Loucy (cell line): ENCODE data around the gene PAQR4.

Experiments
- H2AFZ ChIP-seq: fragments of 200-600 bp; sonication (generic); 2 replicates; pipeline ENCODE4 v1.6.0; 2016; ENCODE audit warnings: antibody characterized with exemption, mild to moderate bottlenecking, low read length, moderate library complexity
- H3F3A ChIP-seq: fragments of 200-600 bp; 2 replicates; pipeline ENCODE4 v1.6.0; 2016; ENCODE audit warnings: antibody characterized with exemption, low read depth, mild to moderate bottlenecking
- H3K27me3 ChIP-seq: fragments of 200-600 bp; sonication (generic); 2 replicates; pipeline ENCODE4 v1.6.1; 2014; ENCODE audit warnings: low read length, mild to moderate bottlenecking; ENCODE audit not compliant: insufficient read depth, poor library complexity, severe bottlenecking
- H3K36me3 ChIP-seq: fragments of 200-600 bp; sonication (generic); 2 replicates; pipeline ENCODE4 v1.6.1; 2016; ENCODE audit warnings: low read length; ENCODE audit not compliant: insufficient read depth
- H3K4me1 ChIP-seq: fragments of 200-600 bp; sonication (generic); 2 replicates; pipeline ENCODE4 v1.5.1; 2014; ENCODE audit warnings: low read length, mild to moderate bottlenecking; ENCODE audit not compliant: insufficient read depth, poor library complexity, severe bottlenecking
- H3K4me2 ChIP-seq: fragments of 200-600 bp; sonication (generic); 2 replicates; pipeline ENCODE4 v1.6.0; 2014; ENCODE audit warnings: antibody characterized with exemption, low read length, low read depth, mild to moderate bottlenecking; ENCODE audit not compliant: poor library complexity, severe bottlenecking
- H3K4me3 ChIP-seq: fragments of 200-600 bp; sonication (generic); 2 replicates; pipeline ENCODE4 v1.5.1; 2014; ENCODE audit warnings: low read length, mild to moderate bottlenecking, mixed read lengths; ENCODE audit not compliant: poor library complexity, severe bottlenecking
- H3K79me2 ChIP-seq: fragments of 200-600 bp; sonication (generic); 2 replicates; pipeline ENCODE4 v1.6.1; 2014; ENCODE audit warnings: low read length; ENCODE audit not compliant: insufficient read depth
- H3K9ac ChIP-seq: fragments of 200-600 bp; sonication (generic); 2 replicates; pipeline ENCODE4 v1.6.0; 2014; ENCODE audit warnings: mild to moderate bottlenecking, low read depth, low read length, moderate library complexity; ENCODE audit not compliant: poor library complexity, severe bottlenecking
- H3K9me2 ChIP-seq: fragments of 200-600 bp; sonication (generic); replicated peaks from 2 replicates; pipeline ENCODE4 v1.6.1; 2016; ENCODE audit warnings: low read depth, low read length, mixed read lengths
- H3K9me3 ChIP-seq: fragments of 200-600 bp; sonication (generic); 2 replicates; pipeline ENCODE4 v1.6.1; 2014; ENCODE audit warnings: mild to moderate bottlenecking, antibody characterized with exemption, low read length, low read depth; ENCODE audit not compliant: insufficient read depth
- H4K20me1 ChIP-seq: fragments of 200-600 bp; sonication (generic); 2 replicates; pipeline ENCODE4 v1.6.0; 2014; ENCODE audit warnings: antibody characterized with exemption, low read length, mild to moderate bottlenecking; ENCODE audit not compliant: insufficient read depth, poor library complexity, severe bottlenecking
- CTCF ChIP-seq: fragments of 200-600 bp; sonication (generic); conservative IDR thresholded peaks from 2 replicates; pipeline ENCODE4 v1.5.1; 2014; ENCODE audit warnings: mild to moderate bottlenecking, antibody characterized with exemption, low read length
- EZH2phosphoT487 ChIP-seq: fragments of 200-600 bp; IDR thresholded peaks from 2 replicates; pipeline ENCODE4 v1.6.1; 2018; ENCODE audit warnings: antibody characterized with exemption, mild to moderate bottlenecking, moderate library complexity, borderline replicate concordance

The PAQR4 gene

GRCh38 chr16:2985462-2985861 is 16.3 kb downstream of the PAQR4 start:
- Histone ChIP-seq H3K9me2 (no peaks in the 10 kb centered on the region), H2AFZ (no peak overlapping the region), H3K4me3 (no peak overlapping the region), H3K9me3 (no peaks in the 10 kb centered on the region), H4K20me1 (no peaks in the 10 kb centered on the region), H3K27me3 (no peaks in the 10 kb centered on the region), H3F3A (no peaks in the 10 kb centered on the region), H3K9ac (no peak overlapping the region), H3K79me2 (peaks cover 5% of the 10 kb centered on the region; the same call in 1 of the 2 replicates), H3K4me1 (no peaks in the 10 kb centered on the region), H3K4me2 (no peak overlapping the region), H3K36me3 (no peaks in the 10 kb centered on the region)
- TF ChIP-seq CTCF, result no peak
- TF ChIP-seq EZH2phosphoT487, result no peak

GRCh38 chr16:2985893-2986355 is 16.8 kb downstream of the PAQR4 start:
- TF ChIP-seq EZH2phosphoT487 (no peak), CTCF (no peak)
- no peak overlapping the region for H3K4me3 ChIP-seq
- H2AFZ ChIP-seq, result no peak overlapping the region
- no peaks in the 10 kb centered on the region for H3K9me3 ChIP-seq
- no peaks in the 10 kb centered on the region for H3K4me1 ChIP-seq
- no peak overlapping the region for H3K4me2 ChIP-seq
- no peak overlapping the region for H3K9ac ChIP-seq
- H3K79me2 ChIP-seq, result peaks cover 2% of the 10 kb centered on the region; the same call in 1 of the 2 replicates
- no peaks in the 10 kb centered on the region for H3K27me3 ChIP-seq
- no peaks in the 10 kb centered on the region for H4K20me1 ChIP-seq
- H3K9me2 ChIP-seq, result no peaks in the 10 kb centered on the region
- H3K36me3 ChIP-seq, result no peaks in the 10 kb centered on the region
- H3F3A ChIP-seq, result no peaks in the 10 kb centered on the region

GRCh38 chr16:2986623-2987188 is 17.6 kb downstream of the PAQR4 start:
- TF ChIP-seq CTCF (no peak), EZH2phosphoT487 (no peak)
- H3K4me2 ChIP-seq, result no peak overlapping the region
- no peaks in the 10 kb centered on the region for H3K27me3 ChIP-seq
- no peaks in the 10 kb centered on the region for H3K9me3 ChIP-seq
- H3K4me1 ChIP-seq, result no peaks in the 10 kb centered on the region
- H4K20me1 ChIP-seq, result no peaks in the 10 kb centered on the region
- no peaks in the 10 kb centered on the region for H3K36me3 ChIP-seq
- no peak overlapping the region for H3K4me3 ChIP-seq
- no peak overlapping the region for H3K9ac ChIP-seq
- H3F3A ChIP-seq, result no peaks in the 10 kb centered on the region
- no peaks in the 10 kb centered on the region for H3K79me2 ChIP-seq
- no peak overlapping the region for H2AFZ ChIP-seq
- H3K9me2 ChIP-seq, result no peaks in the 10 kb centered on the region
